GM18526 (cell line): ENCODE results near the gene HOXC11.

Experiments
- POLR2A ChIP-seq: IDR thresholded peaks from 3 replicates; pipeline ENCODE4 v1.6.1; 2011; ENCODE audit not compliant: insufficient read length; ENCODE audit errors: extremely low read depth

Gene HOXC11

DNA sequence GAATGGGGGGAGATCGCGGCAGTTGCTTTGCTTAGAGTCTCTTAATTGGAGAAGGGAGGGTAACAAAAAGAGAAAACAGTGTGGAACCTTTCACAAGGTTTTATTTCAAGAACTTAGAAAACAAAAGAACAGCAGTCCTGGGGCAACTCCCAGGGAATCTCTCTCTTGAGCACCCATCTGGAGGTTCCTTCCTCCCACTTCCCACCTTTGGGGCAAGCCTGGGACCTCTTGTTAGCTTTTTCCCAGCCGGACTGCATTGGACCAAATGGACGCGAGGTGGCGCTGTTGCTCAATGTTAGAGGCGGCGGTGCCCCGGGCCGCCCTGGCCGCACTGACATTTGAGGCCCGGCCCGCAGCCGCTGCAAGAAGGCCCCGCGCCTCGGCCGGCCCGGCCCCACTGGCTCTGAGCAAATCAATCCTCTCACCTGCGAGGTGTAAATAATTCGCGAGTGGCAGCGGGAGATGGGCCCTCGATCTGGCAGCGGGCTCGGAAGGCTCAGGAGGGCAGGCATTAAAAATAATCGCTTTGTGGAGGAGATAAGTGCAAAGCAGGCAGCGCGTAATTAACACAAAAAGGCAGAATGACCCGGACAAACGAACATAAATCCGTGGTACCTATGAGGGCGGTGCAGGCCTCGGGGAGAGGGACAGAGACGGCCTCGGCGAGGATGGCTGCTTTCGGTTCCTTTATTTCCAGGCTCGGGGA, 33.1 kb downstream of the HOXC11 start:
- no peak for TF ChIP-seq POLR2A

DNA sequence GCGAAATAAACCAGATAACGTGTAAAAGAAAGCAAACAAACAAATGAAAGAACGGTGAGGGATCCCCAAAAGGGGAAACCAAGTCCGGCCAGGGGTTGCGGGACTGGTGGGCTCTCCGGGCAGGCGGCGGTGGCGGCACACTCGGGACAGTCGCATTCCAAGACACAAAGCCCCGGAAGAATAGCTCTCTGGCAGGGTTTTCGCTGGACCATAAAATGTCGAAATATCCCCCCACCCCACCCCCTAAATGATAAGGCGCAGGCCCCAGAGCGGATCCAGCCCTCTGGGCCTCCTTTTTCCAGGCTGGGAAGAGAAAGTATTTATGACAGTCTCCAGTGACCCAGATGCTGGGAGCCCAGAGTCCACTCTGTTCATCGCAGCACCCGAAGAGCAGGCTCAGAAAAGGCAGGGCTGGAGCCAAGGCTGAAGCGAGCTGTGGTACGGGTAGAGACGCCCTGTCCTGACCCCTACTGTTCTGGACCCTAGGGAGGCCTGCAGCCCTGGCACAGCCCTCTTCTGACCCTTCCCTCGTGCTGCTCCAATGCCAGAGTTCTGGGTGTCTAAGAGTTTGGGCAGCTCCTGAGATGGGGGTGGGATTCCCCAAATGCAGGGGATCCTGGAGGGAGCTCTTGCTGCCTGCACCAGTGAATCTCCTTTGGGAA, 33.8 kb downstream of the HOXC11 start:
- TF ChIP-seq POLR2A = no peak

DNA sequence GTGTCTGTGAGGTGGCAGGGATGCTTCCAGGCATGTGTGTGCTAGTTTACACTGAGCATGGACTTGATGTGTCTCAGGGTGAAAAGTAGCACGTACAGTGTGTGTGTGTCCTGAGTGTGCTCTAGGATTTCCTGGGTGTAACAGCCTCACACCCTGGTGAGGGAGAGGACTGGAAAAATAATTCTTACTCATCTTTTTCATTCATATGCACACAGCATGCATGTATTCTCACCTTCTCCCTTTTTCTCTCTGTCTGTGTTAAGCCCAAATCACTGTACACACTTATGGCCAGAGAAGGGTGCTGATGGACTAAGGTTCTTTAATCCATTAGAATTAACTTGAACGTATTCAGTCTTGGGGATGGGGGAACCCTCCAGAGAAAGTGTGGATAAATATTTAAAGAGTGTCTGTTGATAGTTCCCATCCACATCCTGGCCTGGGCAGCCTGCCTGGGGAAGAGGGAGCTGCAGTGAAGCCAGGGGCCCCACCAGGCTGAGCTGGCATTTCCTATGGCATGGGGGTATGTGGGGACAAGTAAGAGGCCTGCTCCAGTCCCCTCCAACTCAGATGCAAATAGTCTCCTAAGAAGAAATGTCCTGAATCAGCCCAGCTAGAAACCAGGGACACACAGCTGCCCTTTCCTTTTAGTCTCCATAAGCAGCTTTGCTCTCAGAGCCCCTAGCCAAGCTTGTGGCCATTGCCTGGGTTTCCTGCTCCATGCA, 34.8 kb downstream of the HOXC11 start:
- no peak for TF ChIP-seq POLR2A

DNA sequence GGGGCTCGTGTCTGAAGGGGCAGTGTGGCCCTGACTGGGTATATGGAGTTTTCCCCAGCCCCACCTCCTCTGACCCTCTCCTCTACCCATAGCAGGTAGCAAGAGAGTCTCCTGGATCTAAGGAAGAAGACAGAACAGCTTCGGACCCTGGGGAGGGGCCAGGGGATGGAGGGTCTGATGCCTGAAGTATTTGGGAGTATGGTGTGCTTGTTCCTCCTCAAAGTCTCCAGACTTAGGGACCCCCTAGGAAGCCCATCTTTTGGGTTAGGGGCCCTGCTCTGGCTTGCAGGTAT, 35.3 kb downstream of the HOXC11 start:
- no peak for TF ChIP-seq POLR2A

DNA sequence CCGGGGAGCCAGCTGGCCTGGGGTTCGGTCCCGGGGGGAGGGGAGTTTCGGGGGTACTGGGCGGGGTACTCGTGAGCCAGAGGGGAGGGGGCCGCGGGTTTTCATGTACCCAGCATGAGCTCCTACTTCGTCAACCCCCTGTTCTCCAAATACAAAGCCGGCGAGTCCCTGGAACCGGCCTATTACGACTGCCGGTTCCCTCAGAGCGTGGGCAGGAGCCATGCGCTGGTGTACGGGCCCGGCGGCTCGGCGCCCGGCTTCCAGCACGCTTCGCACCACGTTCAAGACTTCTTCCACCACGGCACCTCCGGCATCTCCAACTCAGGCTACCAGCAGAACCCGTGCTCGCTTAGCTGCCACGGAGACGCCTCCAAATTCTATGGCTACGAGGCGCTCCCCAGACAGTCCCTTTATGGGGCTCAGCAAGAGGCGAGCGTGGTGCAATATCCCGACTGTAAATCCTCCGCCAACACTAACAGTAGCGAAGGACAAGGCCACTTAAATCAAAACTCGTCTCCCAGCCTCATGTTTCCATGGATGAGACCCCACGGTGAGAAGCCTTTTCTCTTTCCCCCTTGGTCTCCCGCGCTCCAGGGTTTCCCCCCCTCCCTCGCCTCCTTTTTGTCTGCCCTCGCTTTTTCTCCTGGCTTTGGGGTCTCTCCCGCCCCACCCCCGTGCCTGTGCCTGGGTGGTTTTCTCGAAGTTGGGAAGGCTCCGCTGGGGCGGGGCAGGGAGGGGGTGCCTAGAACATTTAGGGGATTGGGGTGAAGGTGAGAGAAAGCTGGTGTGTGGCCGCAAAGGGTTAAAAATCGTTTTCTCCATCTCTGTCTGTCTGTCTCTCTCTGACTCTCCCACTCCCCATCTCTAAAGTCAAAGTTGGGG, 36.5 kb downstream of the HOXC11 start:
- TF ChIP-seq POLR2A = no peak

DNA sequence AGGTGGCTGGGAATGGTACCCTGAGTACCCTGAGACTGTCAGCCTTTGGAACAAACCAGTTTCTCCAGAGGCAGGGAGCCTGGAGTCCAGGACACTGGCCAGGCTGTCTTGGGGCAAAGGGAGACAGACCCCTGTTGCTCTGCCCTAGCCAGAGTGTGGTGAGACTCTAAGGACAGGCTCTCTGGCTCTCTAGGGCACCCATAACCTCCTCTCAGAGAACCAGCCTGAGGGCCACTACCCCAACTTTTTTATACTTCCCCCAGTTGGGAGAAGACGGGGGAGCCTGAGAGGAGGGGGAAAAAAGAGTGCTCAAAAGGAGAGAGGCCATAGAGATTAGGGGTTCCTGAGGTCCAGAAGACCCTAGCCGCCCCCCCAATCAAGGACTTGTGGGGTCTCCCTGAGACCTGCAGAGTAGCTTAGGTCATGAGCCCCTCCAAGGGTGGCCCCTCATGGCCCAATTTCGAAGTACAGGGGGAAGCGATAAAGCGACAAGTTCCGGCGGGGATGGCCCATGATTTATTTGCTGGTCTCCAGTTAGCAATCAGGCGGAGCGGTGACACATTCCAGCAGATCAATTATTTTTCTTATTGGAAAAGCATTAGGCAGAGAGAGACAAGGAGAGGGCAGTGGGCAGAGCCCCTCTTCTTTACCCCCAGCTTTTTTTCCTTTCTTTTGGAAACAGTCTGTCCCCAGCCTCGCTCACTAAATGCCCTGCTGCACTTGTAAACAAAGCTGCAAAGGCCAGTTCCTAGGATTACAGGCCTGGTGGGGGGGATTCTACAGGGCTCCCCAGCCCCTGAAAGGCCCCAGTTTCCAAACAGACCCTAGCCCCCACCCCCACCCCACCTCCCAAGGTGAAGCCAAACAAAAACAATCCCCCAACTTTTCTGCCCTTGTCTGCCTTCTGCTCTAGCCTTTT, 37.4 kb downstream of the HOXC11 start:
- no peak for TF ChIP-seq POLR2A

DNA sequence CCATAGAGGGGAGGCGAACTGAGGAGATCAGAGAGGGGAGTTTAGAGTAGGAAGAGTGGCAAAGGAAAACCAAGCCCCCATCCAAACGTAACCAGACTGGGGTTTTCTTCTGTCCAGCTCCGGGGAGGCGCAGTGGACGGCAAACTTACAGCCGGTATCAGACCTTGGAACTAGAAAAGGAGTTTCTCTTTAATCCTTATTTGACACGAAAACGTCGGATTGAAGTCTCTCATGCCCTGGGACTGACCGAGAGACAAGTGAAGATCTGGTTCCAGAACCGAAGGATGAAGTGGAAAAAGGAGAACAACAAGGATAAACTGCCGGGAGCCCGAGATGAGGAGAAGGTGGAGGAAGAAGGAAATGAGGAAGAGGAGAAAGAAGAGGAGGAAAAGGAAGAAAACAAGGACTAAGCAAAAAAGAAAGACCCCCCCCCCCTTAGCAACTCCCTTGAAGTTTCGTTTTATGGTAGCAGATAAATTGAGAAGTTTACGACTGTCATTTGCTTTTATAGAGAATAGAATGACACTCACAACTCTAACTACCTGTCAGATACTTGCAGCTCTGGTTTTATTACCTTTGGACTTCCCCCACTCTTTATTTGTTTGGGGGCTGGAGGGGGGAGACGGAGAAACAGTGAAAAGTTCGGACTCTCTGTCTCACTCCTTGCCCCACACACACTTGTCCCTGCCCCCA, 38.2 kb downstream of the HOXC11 start:
- no peak for TF ChIP-seq POLR2A

DNA sequence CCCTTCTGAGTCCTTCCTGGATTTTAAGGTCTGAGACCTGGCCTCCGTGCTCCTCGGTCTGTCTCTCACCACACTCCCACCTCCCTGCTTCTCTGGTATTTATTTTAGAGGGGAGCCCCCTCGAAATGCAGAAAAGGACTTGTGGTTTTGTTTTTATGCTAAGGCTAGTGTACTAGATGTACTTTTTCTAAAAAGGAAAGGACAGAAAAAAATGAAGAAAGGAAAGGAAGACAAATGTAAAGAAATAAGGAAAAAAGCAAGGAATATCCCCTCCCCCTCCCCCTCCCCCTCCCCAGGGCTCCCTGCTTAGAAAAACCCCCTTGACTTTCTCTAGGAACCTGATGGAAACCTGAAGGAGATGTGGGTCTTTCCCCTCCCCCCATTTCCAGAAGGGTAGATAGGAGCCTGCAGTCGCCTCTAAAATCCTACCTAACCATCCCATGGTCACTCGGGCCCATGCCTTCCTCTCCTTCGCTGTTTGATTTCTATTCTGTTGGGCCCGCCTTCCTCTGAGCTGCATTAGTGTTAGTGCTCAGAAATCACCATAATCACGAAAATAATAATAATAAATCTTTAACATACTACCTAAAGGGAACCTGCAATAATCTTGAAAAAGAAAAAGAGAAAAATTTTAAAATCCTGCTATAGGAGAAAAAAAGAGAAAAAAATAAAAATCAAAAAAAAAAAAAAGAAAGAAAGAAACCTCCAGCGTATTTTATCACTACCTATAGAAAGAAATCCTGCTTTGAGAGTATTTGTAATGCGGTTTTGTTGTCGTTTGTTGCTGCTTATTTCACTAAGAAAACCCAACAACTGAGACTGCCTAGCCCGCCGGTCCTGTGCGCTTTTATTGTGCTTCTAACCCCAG, 39.0 kb downstream of the HOXC11 start:
- TF ChIP-seq POLR2A = no peak

DNA sequence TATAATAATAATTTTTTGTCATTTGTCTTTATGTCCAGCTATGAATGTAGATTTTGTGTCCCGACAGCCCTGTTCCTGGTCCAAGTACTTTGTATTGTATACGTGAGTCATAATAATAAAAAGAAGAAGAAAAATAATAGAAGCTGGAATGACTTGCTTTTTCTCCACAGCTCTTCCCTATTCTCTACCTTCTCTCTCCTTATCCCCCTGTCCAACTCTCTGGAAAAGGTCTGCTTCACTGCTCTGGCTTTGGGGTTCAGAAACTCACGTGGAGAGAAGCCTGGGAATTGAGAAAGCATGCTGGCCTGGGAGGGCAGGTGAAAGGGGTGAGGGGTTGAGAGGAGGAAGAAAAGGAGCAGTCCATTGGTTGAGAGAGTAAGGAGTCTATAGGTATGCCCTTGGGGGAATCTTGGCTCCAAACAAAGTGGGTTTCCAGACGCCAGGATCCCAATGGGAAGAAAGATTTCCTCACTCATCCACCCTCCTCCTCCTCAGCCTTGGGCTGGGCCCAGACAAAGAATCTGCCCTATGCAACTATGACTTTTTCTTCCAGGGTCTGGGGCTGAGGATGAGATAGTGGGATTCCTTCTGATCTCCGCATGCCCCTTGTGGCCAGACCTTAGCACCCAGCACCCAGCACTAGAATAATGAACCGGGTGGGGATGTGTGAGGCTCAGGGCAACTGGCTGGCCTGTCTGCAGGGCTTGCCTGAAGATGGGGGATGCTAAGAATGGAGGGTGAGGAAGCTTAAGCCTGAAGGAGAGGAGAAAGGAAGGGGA, 39.9 kb downstream of the HOXC11 start:
- TF ChIP-seq POLR2A = no peak

DNA sequence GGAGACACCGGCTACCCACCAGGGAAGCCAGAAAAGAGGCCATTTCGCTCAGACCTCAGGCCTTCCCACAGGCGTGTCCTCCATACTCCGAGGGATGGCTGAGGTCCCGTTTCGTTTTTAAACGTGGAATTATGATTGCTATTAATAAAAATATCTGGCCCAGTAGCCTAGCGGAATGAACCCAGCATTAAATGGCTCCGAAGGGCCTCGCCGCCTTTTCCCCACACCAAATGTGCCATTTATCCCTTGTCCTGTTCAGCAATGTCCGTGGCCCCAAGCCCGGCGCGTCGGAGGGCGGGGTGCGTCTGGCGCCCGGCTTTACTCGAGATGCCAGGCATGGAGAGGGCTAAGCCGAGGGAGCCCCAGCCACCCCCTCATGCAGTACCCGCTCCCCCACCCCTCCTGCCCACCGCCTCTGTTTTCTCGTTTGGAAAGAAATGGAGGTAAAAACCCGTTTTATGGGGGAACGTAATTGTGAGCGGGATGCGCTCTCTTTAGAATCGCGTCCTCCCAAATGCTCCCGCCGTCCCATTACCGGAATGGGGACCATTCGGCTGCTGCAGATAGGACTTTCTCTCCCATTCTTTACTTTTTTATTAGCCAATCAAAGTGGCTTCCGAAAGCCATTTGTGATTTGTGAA, 41.6 kb downstream of the HOXC11 start:
- TF ChIP-seq POLR2A = no peak

DNA sequence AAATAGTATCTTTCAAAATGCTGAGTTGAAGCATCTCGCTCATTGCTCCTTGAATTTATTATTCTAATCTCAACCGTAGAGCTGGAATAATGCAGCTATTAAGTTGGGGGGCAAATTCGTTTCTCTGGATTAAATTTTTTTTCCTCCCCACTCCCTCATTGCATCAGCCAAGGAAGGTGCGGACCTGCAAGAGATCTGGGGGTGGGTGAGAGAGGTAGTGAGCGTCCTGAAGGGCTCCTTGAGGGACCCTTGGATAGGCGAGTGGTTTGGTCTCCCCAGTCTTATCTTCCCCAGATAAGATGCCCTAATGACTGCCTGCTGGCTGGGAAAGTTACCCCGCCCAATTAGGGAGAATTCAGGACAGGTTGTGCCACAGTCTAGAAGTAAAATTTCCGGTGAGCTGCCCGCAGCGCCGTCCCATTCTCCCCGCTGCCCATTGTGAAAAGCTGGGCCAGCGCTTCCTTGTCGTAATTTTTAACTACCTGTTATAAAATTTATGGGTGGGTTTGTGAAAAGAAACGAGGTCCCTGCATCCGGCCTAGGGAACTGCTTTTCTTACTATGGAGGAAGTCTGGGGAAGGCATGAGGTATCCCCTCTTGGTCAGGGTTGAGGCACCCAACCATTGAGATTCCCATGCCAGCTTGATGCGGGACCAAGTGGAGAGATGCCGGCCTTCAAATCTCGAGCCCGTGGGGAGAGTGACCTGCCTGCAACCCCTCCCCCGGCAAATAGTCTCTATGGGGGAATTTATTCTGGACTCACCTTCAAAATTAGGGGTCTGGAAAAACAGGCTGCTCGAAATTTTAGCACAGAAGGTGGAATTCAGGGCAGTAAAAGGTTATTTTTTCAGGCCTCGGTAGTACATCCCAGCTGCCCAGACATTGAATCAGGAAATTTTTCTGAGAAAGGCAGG, 42.3 kb downstream of the HOXC11 start:
- no peak for TF ChIP-seq POLR2A
